ENCODE data around the gene PTTG1IP2. TPM values are rescaled to one million over a fixed set of nuclear protein-coding genes. Genes with fewer than 3 reads are reported as not detected.

The PTTG1IP2 gene
- total RNA-seq (2013; cell fraction: nucleolus; rRNA removed) = not detected in 2 replicates
- total RNA-seq (2014; rRNA removed) (not detected in 2 replicates), total RNA-seq (2014; rRNA removed; fragmentation: Illumina TruSeq; extraction: Trizol) (not detected in 2 replicates), total RNA-seq (2021) (not detected in 2 replicates), polyA plus RNA-seq (2011; rRNA removed) (not detected in 2 replicates), polyA plus RNA-seq (2014; fragmentation: Illumina TruSeq; extraction: Trizol) (not detected in 2 replicates), polyA plus RNA-seq (2014; fragmentation: Nextera tagmentation; extraction: Ambion mirVana) (not detected), polyA plus RNA-seq (2014; rRNA removed) (not detected in 2 replicates), polyA plus RNA-seq (2016; fragmentation: Nextera tagmentation; extraction: Ambion mirVana) (not detected), polyA minus RNA-seq (2011; rRNA and poly(A)+ RNA removed) (not detected in 2 replicates), Bru-seq, nascent RNA (not detected), BruChase-seq, experiment 1, labeled RNA remaining after a 6-hour chase (percentile 30 among the genes with signal in this experiment), BruChase-seq, experiment 2, labeled RNA remaining after a 2-hour chase (percentile 46 among the genes with signal in this experiment)
- not detected for polyA plus RNA-seq (2011; ENCODE audit: low read depth)
- polyA plus RNA-seq (2011; cell fraction: cytosol; rRNA removed) = not detected in 2 replicates
- not detected in 2 replicates for polyA plus RNA-seq (2011; cell fraction: nucleus; rRNA removed)
- polyA plus RNA-seq (2012) = not detected in 2 replicates
- polyA minus RNA-seq (2011; cell fraction: cytosol; rRNA and poly(A)+ RNA removed) = not detected in 2 replicates
- polyA minus RNA-seq (2011; cell fraction: nucleus; rRNA and poly(A)+ RNA removed) = not detected in 2 replicates
- long read RNA-seq, experiment 1 = 0 reads
- long read RNA-seq, experiment 2 = 0 reads

GRCh38 chr7:90469554-90469953 is at the start of gene PTTG1IP2:
PTTG1IP2 (plus strand) TSS chr7:90469639; CDS start chr7:90469787, 148 bp downstream.
- in situ Hi-C loops (cut with MboI) = no loop called here
- Histone ChIP-seq H2AFZ (ENCODE audit: control insufficient read depth, low read depth, low read length) (no peak within 1 kb of the TSS), H3K4me2 (ENCODE audit: control insufficient read depth, insufficient read depth) (no peak within 1 kb of the TSS), H3K4me3 (no peak within 1 kb of the TSS), H3K36me3 (ENCODE audit: control insufficient read depth in 2 of 2, insufficient read depth in 2 of 2, low read length in 1 of 2) (no peaks in the 10 kb centered on the region), H3K79me2 (ENCODE audit: control insufficient read depth, insufficient read depth, low read length) (no peaks in the 10 kb centered on the region), H3K27me3 (replicated peaks in 1 of 2; ENCODE audit: control insufficient read depth in 2 of 2, insufficient read depth in 2 of 2, low read length in 1 of 2) (no peaks in the 10 kb centered on the region), H3K9ac (ENCODE audit: control insufficient read depth, insufficient read depth, low read length) (no peak within 1 kb of the TSS), H3K9me3 (replicated peaks; ENCODE audit: control insufficient read depth, insufficient read depth, low read length) (no peaks in the 10 kb centered on the region), H3K4me1 (ENCODE audit: control insufficient read depth, insufficient read depth, low read length) (no peaks in the 10 kb centered on the region), H3K27ac (ENCODE audit: control insufficient read depth, insufficient read depth) (no peak within 1 kb of the TSS), H4K20me1 (ENCODE audit: control insufficient read depth, insufficient read depth) (no peaks in the 10 kb centered on the region)
- ChIA-PET POLR2A (no interaction called here), RAD21 (ENCODE audit: unreplicated experiment) (no interaction called here), CTCF (interaction anchor here (4.1 kb wide), 1 partner anchor 14 kb away, joined by 23 read pairs; no protein-coding TSS in a partner anchor), SMC1A (ENCODE audit: uncharacterized antibody, unreplicated experiment) (no interaction called here)
- FAIRE-seq (no peak), ATAC-seq (no peak), DNase-seq (ENCODE audit: low read depth, low spot score) (no peak)
- intact Hi-C loops (cut with micrococcal nuclease; ENCODE audit: unreplicated experiment) = no loop called here
- 44% methylated on average over 4 of the region's 4 CpGs for WGBS (ENCODE audit: insufficient coverage, insufficient replicate concordance, low lambda C conversion rate, missing lambda C conversion rate)
- BruUV-seq (replicated peaks) = no TSS peak
- TF ChIP-seq STAT3 (IDR thresholded peaks at IDR 0.05; ENCODE audit: low read depth, low read length) (no peak), FOXM1 (IDR thresholded peaks at IDR 0.05; ENCODE audit: low read depth, low read length) (no peak), ATF7 (IDR thresholded peaks at IDR 0.05; ENCODE audit: low read depth) (no peak), ZBTB33 (IDR thresholded peaks at IDR 0.05) (no peak), ESRRA (IDR thresholded peaks at IDR 0.05; ENCODE audit: low read length) (no peak), MYC (IDR thresholded peaks at IDR 0.05; ENCODE audit: insufficient read depth, insufficient read length, insufficient replicate concordance, low read length, severe bottlenecking) (no peak), EP300 (IDR thresholded peaks at IDR 0.05; ENCODE audit: borderline replicate concordance in 1 of 2, control insufficient read depth in 1 of 2, low read depth in 2 of 2, low read length in 2 of 2) (no peak), CHD4 (IDR thresholded peaks at IDR 0.05) (no peak)
- TF ChIP-seq, protein P1, sequence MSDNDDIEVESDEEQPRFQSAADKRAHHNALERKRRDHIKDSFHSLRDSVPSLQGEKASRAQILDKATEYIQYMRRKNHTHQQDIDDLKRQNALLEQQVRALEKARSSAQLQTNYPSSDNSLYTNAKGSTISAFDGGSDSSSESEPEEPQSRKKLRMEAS (IDR thresholded peaks at IDR 0.05; ENCODE audit: low read depth, low read length) = no peak
- TF ChIP-seq, protein P2, sequence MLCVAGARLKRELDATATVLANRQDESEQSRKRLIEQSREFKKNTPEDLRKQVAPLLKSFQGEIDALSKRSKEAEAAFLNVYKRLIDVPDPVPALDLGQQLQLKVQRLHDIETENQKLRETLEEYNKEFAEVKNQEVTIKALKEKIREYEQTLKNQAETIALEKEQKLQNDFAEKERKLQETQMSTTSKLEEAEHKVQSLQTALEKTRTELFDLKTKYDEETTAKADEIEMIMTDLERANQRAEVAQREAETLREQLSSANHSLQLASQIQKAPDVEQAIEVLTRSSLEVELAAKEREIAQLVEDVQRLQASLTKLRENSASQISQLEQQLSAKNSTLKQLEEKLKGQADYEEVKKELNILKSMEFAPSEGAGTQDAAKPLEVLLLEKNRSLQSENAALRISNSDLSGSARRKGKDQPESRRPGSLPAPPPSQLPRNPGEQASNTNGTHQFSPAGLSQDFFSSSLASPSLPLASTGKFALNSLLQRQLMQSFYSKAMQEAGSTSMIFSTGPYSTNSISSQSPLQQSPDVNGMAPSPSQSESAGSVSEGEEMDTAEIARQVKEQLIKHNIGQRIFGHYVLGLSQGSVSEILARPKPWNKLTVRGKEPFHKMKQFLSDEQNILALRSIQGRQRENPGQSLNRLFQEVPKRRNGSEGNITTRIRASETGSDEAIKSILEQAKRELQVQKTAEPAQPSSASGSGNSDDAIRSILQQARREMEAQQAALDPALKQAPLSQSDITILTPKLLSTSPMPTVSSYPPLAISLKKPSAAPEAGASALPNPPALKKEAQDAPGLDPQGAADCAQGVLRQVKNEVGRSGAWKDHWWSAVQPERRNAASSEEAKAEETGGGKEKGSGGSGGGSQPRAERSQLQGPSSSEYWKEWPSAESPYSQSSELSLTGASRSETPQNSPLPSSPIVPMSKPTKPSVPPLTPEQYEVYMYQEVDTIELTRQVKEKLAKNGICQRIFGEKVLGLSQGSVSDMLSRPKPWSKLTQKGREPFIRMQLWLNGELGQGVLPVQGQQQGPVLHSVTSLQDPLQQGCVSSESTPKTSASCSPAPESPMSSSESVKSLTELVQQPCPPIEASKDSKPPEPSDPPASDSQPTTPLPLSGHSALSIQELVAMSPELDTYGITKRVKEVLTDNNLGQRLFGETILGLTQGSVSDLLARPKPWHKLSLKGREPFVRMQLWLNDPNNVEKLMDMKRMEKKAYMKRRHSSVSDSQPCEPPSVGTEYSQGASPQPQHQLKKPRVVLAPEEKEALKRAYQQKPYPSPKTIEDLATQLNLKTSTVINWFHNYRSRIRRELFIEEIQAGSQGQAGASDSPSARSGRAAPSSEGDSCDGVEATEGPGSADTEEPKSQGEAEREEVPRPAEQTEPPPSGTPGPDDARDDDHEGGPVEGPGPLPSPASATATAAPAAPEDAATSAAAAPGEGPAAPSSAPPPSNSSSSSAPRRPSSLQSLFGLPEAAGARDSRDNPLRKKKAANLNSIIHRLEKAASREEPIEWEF (IDR thresholded peaks at IDR 0.05; ENCODE audit: insufficient replicate concordance, low read depth, low read length) = no peak
- TF ChIP-seq, protein P3, sequence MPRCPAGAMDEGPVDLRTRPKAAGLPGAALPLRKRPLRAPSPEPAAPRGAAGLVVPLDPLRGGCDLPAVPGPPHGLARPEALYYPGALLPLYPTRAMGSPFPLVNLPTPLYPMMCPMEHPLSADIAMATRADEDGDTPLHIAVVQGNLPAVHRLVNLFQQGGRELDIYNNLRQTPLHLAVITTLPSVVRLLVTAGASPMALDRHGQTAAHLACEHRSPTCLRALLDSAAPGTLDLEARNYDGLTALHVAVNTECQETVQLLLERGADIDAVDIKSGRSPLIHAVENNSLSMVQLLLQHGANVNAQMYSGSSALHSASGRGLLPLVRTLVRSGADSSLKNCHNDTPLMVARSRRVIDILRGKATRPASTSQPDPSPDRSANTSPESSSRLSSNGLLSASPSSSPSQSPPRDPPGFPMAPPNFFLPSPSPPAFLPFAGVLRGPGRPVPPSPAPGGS (IDR thresholded peaks at IDR 0.05; ENCODE audit: borderline replicate concordance, insufficient read depth, low read depth, low read length, poor library complexity, severe bottlenecking) = no peak
